Osteocyte (in vitro differentiated cells): Measurements from ENCODE around the gene PDPK1. TPM values are rescaled to one million over a fixed set of nuclear protein-coding genes. Genes with fewer than 3 reads are reported as not detected.

Experiments
- DNase-seq: peaks from one replicate; pipeline ENCODE4 v3.0.0; 2021; ENCODE audit warnings: mixed read lengths; ENCODE audit not compliant: unreplicated experiment; ENCODE audit errors: extremely low spot score
- H3K27ac Mint-ChIP-seq: one replicate; pipeline ENCODE4 v1.8.0; 2021; ENCODE audit warnings: mild to moderate bottlenecking, mixed read lengths; ENCODE audit not compliant: unreplicated experiment
- H3K27me3 Mint-ChIP-seq: one replicate; pipeline ENCODE4 v1.8.0; 2021; ENCODE audit warnings: mixed read lengths; ENCODE audit not compliant: unreplicated experiment
- H3K36me3 Mint-ChIP-seq: one replicate; pipeline ENCODE4 v1.8.0; 2021; ENCODE audit warnings: mixed read lengths; ENCODE audit not compliant: unreplicated experiment
- H3K4me1 Mint-ChIP-seq: one replicate; pipeline ENCODE4 v1.8.0; 2021; ENCODE audit warnings: mixed read lengths; ENCODE audit not compliant: unreplicated experiment
- H3K4me3 Mint-ChIP-seq: one replicate; pipeline ENCODE4 v1.8.0; 2021; ENCODE audit warnings: mild to moderate bottlenecking, moderate library complexity, mixed read lengths; ENCODE audit not compliant: unreplicated experiment
- H3K9me3 Mint-ChIP-seq: one replicate; pipeline ENCODE4 v1.8.0; 2021; ENCODE audit warnings: mixed read lengths; ENCODE audit not compliant: unreplicated experiment
- total RNA-seq: library from RNA; stranded (reverse); gene quantifications from 2 replicates; pipeline ENCODE4 v1.2.1, GENCODE V29; 2021
- TF ChIP-seq, protein P1 (sequence below): fragments of 200-600 bp; sonication (generic); IDR thresholded peaks from 2 replicates; pipeline ENCODE4 v1.5.0; 2021; ENCODE audit warnings: antibody characterized with exemption, mild to moderate bottlenecking, moderate library complexity

The PDPK1 gene
- total RNA-seq, 1 donor from 2014 or later = 45.8 TPM

DNA sequence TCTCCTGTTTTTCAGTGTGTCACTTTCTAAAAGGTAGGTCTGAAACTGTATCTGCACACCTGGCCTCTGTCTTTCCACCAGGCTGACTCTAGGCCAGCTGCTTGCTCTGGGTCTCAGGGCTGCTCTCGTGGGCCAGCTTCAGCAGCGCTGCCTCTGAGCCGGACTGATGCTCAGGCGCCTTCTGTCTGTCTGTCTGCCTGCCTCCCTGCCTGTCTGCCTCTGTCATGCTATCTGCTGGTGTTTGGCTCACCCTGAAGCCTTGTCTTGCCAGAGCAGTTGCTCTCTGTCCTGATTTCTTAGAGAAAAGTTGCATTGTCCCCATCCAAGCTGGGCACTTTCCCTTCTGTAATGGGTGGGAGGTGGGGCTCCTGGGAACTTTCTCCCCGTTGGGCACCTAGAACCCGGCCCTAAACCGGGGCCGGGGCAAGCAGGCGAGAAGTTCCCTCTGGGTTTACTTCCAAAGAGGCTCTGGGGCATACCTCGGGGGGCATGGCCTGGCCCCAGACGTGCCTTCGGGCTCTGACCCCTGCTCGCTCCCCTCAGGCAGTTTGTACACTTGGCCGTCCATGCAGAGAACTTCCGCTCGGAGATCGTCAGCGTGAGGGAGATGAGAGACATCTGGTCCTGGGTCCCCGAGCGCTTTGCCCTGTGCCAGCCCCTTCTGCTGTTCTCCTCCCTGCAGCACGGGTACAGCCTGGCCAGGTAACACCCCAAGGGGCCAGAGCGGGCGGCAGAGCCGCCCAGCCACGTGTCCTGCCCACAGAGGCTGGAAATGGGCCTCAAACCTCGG, 39.9 kb upstream of the PDPK1 start:
- TF ChIP-seq, protein P1, sequence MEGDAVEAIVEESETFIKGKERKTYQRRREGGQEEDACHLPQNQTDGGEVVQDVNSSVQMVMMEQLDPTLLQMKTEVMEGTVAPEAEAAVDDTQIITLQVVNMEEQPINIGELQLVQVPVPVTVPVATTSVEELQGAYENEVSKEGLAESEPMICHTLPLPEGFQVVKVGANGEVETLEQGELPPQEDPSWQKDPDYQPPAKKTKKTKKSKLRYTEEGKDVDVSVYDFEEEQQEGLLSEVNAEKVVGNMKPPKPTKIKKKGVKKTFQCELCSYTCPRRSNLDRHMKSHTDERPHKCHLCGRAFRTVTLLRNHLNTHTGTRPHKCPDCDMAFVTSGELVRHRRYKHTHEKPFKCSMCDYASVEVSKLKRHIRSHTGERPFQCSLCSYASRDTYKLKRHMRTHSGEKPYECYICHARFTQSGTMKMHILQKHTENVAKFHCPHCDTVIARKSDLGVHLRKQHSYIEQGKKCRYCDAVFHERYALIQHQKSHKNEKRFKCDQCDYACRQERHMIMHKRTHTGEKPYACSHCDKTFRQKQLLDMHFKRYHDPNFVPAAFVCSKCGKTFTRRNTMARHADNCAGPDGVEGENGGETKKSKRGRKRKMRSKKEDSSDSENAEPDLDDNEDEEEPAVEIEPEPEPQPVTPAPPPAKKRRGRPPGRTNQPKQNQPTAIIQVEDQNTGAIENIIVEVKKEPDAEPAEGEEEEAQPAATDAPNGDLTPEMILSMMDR = no peak
- Mint-ChIP-seq H3K4me1 (peaks cover 17% of the 10 kb centered on the region), H3K27ac (no peak overlapping the region), H3K36me3 (peaks cover 9% of the 10 kb centered on the region), H3K9me3 (no peaks in the 10 kb centered on the region), H3K27me3 (no peaks in the 10 kb centered on the region), H3K4me3 (no peak overlapping the region)
- DNase-seq = no peak

DNA sequence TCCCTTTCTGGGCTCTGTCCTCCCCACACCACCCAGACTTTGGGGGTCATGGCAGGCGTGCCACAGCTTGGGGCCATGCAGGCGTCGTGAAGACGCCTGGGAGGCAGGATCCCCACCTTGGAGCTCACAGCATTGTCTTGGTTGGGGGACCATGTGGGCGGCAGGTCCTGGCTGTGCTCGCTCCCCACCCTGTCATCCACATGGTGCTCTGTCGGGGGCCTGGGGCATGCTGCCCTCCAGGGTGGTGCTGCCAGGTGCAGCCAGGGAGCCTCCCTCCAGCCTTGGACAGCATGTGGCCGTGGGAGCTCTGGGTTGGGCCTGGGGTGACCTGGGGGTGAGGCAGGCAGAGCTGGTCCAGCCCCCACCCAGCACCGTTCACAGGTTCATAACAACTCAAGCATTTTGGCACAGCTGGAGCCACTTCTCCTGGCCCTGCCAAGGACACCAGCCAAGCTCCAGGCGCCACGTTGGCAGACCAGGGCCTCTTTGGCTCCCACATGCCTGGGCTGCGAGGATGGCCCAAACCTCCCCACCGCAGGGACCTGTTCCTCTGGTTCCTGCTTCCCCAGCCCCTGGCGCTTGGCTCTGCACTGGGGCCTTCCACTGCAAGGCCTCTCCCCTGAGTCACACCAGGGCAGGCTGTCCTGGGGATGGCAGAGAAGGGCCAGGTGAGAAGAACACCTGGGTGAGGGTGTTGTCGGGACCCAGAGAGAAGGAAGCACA, 39.1 kb upstream of the PDPK1 start:
- Mint-ChIP-seq H3K9me3 (no peaks in the 10 kb centered on the region), H3K27me3 (no peaks in the 10 kb centered on the region), H3K4me1 (peaks cover 18% of the 10 kb centered on the region), H3K27ac (no peak overlapping the region), H3K36me3 (peaks cover 9% of the 10 kb centered on the region), H3K4me3 (no peak overlapping the region)
- TF ChIP-seq, protein P1 = no peak
- no peak for DNase-seq

DNA sequence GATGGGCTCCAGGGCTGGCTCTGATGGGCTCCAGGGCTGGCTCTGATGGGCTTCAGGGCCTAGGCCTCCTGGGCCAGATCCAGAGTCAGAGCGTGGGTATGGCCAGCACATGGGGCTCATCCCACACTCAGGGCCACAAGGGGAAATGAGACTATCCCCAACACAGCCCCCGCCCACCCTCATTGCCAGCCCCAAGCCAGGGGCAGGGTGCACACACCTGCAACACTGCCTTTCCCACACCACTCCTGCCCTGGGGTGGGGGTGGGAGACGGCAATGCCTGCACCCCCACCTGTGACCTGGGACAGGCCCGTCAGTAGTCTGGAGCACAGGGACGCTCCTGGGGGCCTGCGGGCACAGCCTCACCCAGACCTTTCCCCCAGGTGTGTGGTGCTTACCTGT, 38.4 kb upstream of the PDPK1 start:
- H3K4me1 Mint-ChIP-seq = peaks cover 18% of the 10 kb centered on the region
- H3K4me3 Mint-ChIP-seq = no peak overlapping the region
- peaks cover 9% of the 10 kb centered on the region for H3K36me3 Mint-ChIP-seq
- H3K9me3 Mint-ChIP-seq = no peaks in the 10 kb centered on the region
- no peak overlapping the region for H3K27ac Mint-ChIP-seq
- TF ChIP-seq, protein P1 = no peak
- DNase-seq = no peak
- no peaks in the 10 kb centered on the region for H3K27me3 Mint-ChIP-seq

DNA sequence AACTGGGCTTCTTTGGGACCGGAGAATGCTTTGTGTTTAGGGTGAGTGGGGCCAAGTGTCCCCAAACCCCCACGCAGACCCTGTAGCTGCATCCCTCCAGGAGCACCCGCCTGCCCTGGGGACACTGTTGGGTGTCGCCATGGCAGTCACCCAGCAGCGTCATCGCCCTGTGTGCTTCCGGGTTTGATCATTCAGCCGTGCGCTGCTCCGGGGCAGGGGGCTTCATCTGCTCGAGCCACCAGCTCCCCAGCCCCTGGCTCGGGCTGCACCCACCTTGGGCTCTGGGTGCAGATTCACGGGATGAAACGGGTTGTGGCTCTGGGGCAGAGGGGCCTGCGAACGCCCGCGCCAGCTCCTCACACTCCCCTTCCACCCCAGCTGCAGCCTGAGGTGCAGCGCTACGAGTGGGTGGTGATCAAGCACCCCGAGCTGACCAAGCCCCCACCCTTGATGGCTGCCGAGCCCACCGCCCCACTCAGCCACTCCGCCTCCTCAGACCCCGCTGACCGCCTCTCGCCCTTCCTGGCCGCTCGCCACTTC, 37.9 kb upstream of the PDPK1 start:
- H3K4me1 Mint-ChIP-seq = peaks cover 18% of the 10 kb centered on the region
- DNase-seq = no peak
- TF ChIP-seq, protein P1 = no peak

DNA sequence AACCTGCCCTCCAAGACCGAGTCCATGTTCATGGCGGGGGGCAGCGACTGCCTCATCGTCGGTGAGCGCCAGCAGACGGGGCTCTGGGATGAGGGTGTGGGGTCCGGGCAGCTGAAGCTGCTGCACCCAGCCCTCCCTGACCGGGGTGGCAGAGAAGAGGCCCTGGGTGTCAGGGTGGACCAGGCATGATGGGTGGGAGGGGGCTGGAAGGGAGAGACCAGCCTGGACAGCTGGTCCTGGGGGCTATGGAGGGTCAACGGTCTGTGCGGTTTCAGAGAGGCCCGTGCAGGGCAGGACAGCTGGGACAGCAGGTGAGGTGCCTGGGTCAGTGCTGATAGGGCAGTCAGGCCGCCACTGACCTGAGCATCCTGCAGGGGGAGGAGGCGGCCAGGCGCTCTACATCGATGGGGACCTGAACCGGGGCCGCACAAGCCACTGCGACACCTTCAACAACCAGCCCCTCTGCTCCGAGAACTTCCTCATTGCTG, 37.3 kb upstream of the PDPK1 start:
- Mint-ChIP-seq H3K4me1 (peaks cover 18% of the 10 kb centered on the region), H3K27ac (no peak overlapping the region), H3K27me3 (no peaks in the 10 kb centered on the region), H3K9me3 (no peaks in the 10 kb centered on the region), H3K36me3 (peaks cover 9% of the 10 kb centered on the region), H3K4me3 (no peak overlapping the region)
- DNase-seq = no peak
- TF ChIP-seq, protein P1 = no peak

More for the DNA sequence above, 37.9 kb upstream of the PDPK1 start:
- no peaks in the 10 kb centered on the region for H3K27me3 Mint-ChIP-seq
- H3K4me3 Mint-ChIP-seq = no peak overlapping the region
- no peak overlapping the region for H3K27ac Mint-ChIP-seq
- H3K9me3 Mint-ChIP-seq = no peaks in the 10 kb centered on the region
- H3K36me3 Mint-ChIP-seq = peaks cover 9% of the 10 kb centered on the region
